ENCODE measurements around the gene OR52K2. TPM values are rescaled to one million over a fixed set of nuclear protein-coding genes. Genes with fewer than 3 reads are reported as not detected.

Gene OR52K2
- polyA plus RNA-seq, 6 donors from 2014 or later = not detected

DNA sequence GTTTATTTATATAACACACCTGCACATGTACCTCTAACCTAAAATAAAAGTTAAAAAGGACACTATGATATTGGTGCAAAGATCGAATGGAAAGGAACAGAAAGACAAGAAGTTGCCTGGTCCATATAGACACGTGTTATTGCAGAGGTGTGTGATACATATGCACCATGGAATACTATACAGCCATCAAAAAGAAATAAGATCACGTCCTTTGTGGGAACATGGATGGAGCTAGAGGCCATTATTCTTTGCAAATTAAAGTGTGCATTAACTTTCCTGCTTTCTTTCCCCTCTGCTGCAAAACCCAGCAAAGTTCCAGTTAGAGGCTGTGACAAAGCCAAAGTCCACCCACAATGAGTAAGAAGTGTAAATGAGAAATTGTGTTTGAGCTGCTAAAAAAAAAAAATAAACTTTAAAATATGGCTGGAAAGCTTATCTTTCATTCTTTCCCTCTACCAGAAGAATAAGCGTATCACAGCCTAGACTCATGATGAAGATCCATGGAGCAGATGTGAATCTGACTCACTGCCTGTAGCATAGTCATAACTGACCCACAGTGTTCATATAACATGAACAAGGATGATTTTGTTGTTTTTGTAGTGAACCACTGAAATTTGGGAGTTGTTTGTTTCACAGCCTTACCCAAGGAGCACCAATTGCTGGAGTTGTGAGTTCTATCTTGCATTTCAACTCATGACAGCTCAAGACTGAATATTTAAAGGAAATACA, 42.9 kb downstream of the OR52K2 start:
- Mint-ChIP-seq H3K36me3 (peaks cover 0 to 9% of the 10 kb centered on the region in 2 donors), H3K9me3 (peaks cover 0 to 16% (median 3%) of the 10 kb centered on the region in 7 donors), H3K27ac (no peak overlapping the region), H3K4me1 (peaks cover 0 to 6% (median 5%) of the 10 kb centered on the region in 3 donors), H3K4me3 (no peak overlapping the region), H3K27me3 (peaks cover 18 to 21% (median 19%) of the 10 kb centered on the region in 3 donors)
- ATAC-seq (ENCODE audit: low read depth in 2 of 2) = no peak
- no peak for DNase-seq

DNA sequence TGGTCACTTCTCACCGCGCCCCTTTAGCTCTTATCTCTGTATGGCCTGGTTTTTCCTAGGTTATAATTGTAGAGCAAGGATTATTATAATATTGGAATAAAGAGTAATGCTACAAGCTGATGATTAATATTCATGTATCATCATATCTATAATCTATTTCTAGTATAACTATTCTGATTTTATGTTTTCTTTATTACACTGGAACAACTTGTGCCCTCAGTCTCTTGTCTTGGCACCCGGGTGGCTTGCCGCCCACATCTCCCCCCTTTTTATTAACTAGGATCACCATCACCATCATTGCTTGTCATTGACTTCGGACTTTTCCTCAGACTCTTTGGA, 44.4 kb downstream of the OR52K2 start:
- Mint-ChIP-seq H3K9me3 (peaks cover 0 to 16% (median 3%) of the 10 kb centered on the region in 7 donors), H3K27me3 (peaks cover 15 to 24% (median 20%) of the 10 kb centered on the region in 3 donors), H3K4me3 (no peak overlapping the region), H3K4me1 (peaks cover 0 to 6% (median 5%) of the 10 kb centered on the region in 3 donors), H3K36me3 (peaks cover 0 to 9% of the 10 kb centered on the region in 2 donors), H3K27ac (no peak overlapping the region)
- DNase-seq (no peak), ATAC-seq (ENCODE audit: low read depth in 2 of 2) (no peak)

DNA sequence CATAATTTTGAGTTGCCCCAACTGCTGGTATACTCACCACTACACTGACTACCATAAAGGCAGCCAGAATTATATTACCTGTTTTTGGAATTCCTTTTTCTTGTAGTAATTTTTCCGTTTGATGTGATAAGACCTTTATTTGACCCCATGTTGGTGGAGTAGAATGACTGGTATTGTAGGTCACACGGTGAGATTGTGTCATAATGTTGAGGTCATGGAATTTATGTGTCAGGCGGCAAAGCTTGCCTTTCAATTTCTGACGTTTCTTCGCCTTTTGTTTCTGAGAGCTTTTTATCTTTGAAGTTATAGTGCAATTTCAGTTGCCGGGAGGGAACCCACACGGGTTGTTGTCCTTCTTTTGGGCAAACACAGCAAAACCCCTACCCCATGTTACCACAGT, 46.4 kb downstream of the OR52K2 start:
- H3K36me3 Mint-ChIP-seq = peaks cover 0 to 9% of the 10 kb centered on the region in 2 donors
- no peak overlapping the region for H3K4me3 Mint-ChIP-seq
- DNase-seq (no peak), ATAC-seq (ENCODE audit: low read depth in 2 of 2) (no peak)
- peaks cover 0 to 6% (median 5%) of the 10 kb centered on the region in 3 donors for H3K4me1 Mint-ChIP-seq
- no peak overlapping the region for H3K27ac Mint-ChIP-seq
- peaks cover 0 to 16% (median 3%) of the 10 kb centered on the region in 7 donors for H3K9me3 Mint-ChIP-seq
- peaks cover 4 to 11% (median 10%) of the 10 kb centered on the region in 3 donors for H3K27me3 Mint-ChIP-seq

DNA sequence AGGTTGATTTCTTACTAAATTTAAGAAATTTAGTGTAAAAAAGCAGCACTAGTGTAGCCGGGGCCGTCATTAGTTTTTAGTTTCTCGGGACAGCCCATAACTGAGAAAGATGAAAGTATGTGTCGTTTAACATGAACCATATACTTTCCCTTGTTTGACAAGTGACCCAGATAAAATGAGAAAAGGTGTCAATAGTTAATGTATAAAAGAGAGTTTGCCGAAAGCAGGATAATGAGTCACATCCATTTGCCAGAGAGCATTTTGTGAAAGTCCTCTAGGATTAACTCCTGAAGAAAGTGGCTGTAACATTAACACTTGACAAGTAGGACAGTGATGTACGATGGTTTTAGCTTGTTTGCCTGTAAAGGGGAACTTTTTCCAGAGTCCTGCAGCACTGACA, 46.9 kb downstream of the OR52K2 start:
- peaks cover 0 to 6% (median 5%) of the 10 kb centered on the region in 3 donors for H3K4me1 Mint-ChIP-seq
- peaks cover 4 to 11% (median 10%) of the 10 kb centered on the region in 3 donors for H3K27me3 Mint-ChIP-seq
- no peak overlapping the region for H3K4me3 Mint-ChIP-seq
- H3K27ac Mint-ChIP-seq = no peak overlapping the region
- ATAC-seq (ENCODE audit: low read depth in 2 of 2) = no peak
- H3K36me3 Mint-ChIP-seq = peaks cover 0 to 9% of the 10 kb centered on the region in 2 donors
- H3K9me3 Mint-ChIP-seq = peaks cover 0 to 16% (median 3%) of the 10 kb centered on the region in 7 donors
- DNase-seq = no peak

DNA sequence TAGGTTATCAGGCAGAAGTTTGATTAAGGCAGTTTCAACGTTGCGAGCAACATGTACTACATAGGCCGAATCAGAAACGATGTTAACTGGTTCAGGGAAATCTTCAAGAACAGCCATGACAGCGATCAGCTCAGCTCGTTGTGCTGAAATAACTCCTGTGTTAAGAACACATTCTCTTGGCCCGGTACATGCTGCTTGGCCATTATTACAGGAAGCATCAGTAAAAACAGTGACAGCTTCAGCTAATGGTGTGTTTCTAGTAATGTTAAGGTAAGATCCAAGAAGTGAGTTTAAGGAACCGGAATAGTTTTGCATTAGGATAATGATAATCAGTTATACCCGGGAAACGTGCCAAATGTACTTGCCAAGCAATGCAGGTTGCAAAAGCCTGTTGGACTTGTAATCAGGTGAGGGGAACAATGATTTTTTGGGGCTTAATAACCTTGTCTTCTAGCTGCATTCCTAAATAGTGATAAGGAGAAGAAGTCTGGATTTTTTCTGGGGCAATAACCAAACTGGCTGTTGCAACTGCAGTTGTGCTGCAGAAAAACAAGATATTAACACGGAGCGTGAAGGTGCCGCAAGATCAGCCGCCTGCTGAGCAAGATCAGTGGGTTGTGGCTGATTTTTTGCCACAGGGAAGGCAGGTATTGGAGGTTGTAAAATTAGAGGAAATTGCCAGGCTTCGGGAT, 47.6 kb downstream of the OR52K2 start:
- Mint-ChIP-seq H3K4me3 (no peak overlapping the region), H3K27me3 (peaks cover 4 to 11% (median 6%) of the 10 kb centered on the region in 3 donors), H3K4me1 (peaks cover 0 to 6% (median 5%) of the 10 kb centered on the region in 3 donors), H3K27ac (no peak overlapping the region), H3K36me3 (peaks cover 0 to 3% of the 10 kb centered on the region in 2 donors), H3K9me3 (peaks cover 0 to 9% (median 0%) of the 10 kb centered on the region in 7 donors)
- DNase-seq = no peak
- no peak for ATAC-seq (ENCODE audit: low read depth in 2 of 2)

Other genes with a start within 250 kb of the OR52K2 start
- not detected for gene OR52B4, start 80.9 kb upstream of the OR52K2 start, polyA plus RNA-seq (ENCODE audit: low read depth in 6 of 6)
- 10 to 100 TPM; 16.0 to 39.0 (median 31.8) TPM for gene TRIM21, start 55.6 kb upstream of the OR52K2 start, polyA plus RNA-seq (ENCODE audit: low read depth in 6 of 6)
- gene OR52K1, start 33.4 kb downstream of the OR52K2 start, polyA plus RNA-seq (ENCODE audit: low read depth in 6 of 6) = not detected
- not detected for gene OR52M1, start 95.9 kb downstream of the OR52K2 start, polyA plus RNA-seq (ENCODE audit: low read depth in 6 of 6)
- under 1 TPM in 1 of 6 donors, not detected in 5; 0.17 TPM for gene OR52I2, start 132.4 kb downstream of the OR52K2 start, polyA plus RNA-seq (ENCODE audit: low read depth in 6 of 6)
- under 1 TPM in 1 of 6 donors, not detected in 5; 0.60 TPM for gene OR52I1, start 144.7 kb downstream of the OR52K2 start, polyA plus RNA-seq (ENCODE audit: low read depth in 6 of 6)
- 10 to 100 TPM in 5 of 6 donors, 1 to 10 TPM in 1; 4.8 to 20.4 (median 11.4) TPM for gene TRIM68, start 158.9 kb downstream of the OR52K2 start, polyA plus RNA-seq (ENCODE audit: low read depth in 6 of 6)
- gene OR51D1, start 188.2 kb downstream of the OR52K2 start, polyA plus RNA-seq (ENCODE audit: low read depth in 6 of 6) = not detected
- not detected for gene OR51E1, start 194.7 kb downstream of the OR52K2 start, polyA plus RNA-seq (ENCODE audit: low read depth in 6 of 6)
- not detected for gene OR51E2, start 248.6 kb downstream of the OR52K2 start, polyA plus RNA-seq (ENCODE audit: low read depth in 6 of 6)

Measured in naive B cell (primary cell).